PC-9 (cell line): Measurements from ENCODE around the gene CALHM2. TPM values are rescaled to one million over a fixed set of nuclear protein-coding genes. Genes with fewer than 3 reads are reported as not detected.

Experiments
- BruUV-seq: library from RNA; stranded (reverse); fragments of 400-500 nt; replicated peaks from 2 replicates; lab custom pipeline; 2021; lab: Mats Ljungman, UMichigan
- CTCF ChIA-PET: fragments of 300-600 bp; sonication (Branson Sonifier 250); formaldehyde crosslinking; loops from one replicate; lab custom pipeline; 2022; ENCODE audit warnings: antibody characterized with exemption; lab: Charles Lee
- POLR2A ChIA-PET: fragments of 300-600 bp; sonication (Branson Sonifier 250); formaldehyde crosslinking; loops from one replicate; lab custom pipeline; 2022; ENCODE audit warnings: antibody characterized with exemption; ENCODE audit not compliant: unreplicated experiment; lab: Charles Lee
- DNase-seq, 2 experiments: peaks; one replicate each; pipeline versions ENCODE4 v3.0.0 to v3.0.0-alpha.2; 2015 to 2022; ENCODE audit warnings: mixed read lengths in 1 of 2
- H2AFZ ChIP-seq: fragments of 200-600 bp; sonication (generic); 2 replicates; pipeline ENCODE4 v1.8.1; 2017; ENCODE audit warnings: antibody characterized with exemption
- H3F3A ChIP-seq: fragments of 200-600 bp; sonication (generic); 2 replicates; pipeline ENCODE4 v1.8.1; 2017; ENCODE audit warnings: antibody characterized with exemption, mild to moderate bottlenecking, low read depth; ENCODE audit not compliant: insufficient read depth
- H3K27ac ChIP-seq: fragments of 200-600 bp; sonication (generic); 2 replicates; pipeline ENCODE4 v1.6.1; 2016; ENCODE audit warnings: mixed run types
- H3K27me3 ChIP-seq: fragments of 200-600 bp; sonication (generic); 2 replicates; pipeline ENCODE4 v1.6.1; 2016; ENCODE audit warnings: low read depth, mixed run types; ENCODE audit not compliant: insufficient read depth
- H3K36me3 ChIP-seq: fragments of 200-600 bp; sonication (generic); 2 replicates; pipeline ENCODE4 v1.6.1; 2016; ENCODE audit warnings: low read depth, mixed run types
- H3K4me1 ChIP-seq: fragments of 200-600 bp; sonication (generic); replicated peaks from 2 replicates; pipeline ENCODE4 v1.6.1; 2016; ENCODE audit warnings: mixed run types; ENCODE audit not compliant: insufficient read depth
- H3K4me2 ChIP-seq: fragments of 200-600 bp; sonication (generic); 2 replicates; pipeline ENCODE4 v1.6.1; 2017; ENCODE audit warnings: mixed run types
- H3K4me3 ChIP-seq: fragments of 200-600 bp; sonication (generic); 2 replicates; pipeline ENCODE4 v1.6.1; 2016; ENCODE audit warnings: mixed run types
- H3K79me2 ChIP-seq: fragments of 200-600 bp; sonication (generic); 2 replicates; pipeline ENCODE4 v1.6.1; 2017; ENCODE audit warnings: low read depth, mixed run types
- H3K9me2 ChIP-seq: fragments of 200-600 bp; sonication (generic); 2 replicates; pipeline ENCODE4 v1.8.1; 2017; ENCODE audit warnings: mild to moderate bottlenecking; ENCODE audit not compliant: insufficient read depth
- H3K9me3 ChIP-seq: fragments of 200-600 bp; sonication (generic); 2 replicates; pipeline ENCODE4 v1.8.1; 2016; ENCODE audit warnings: low read depth; ENCODE audit not compliant: insufficient read depth
- H4K20me1 ChIP-seq: fragments of 200-600 bp; sonication (generic); 2 replicates; pipeline ENCODE4 v1.8.1; 2017; ENCODE audit not compliant: insufficient read depth
- CTCF ChIP-seq: fragments of 200-600 bp; sonication (generic); conservative IDR thresholded peaks from 2 replicates; pipeline ENCODE4 v1.6.1; 2017; ENCODE audit warnings: mixed run types, antibody characterized with exemption, mild to moderate bottlenecking, moderate library complexity
- EZH2 ChIP-seq: fragments of 200-600 bp; sonication (generic); IDR thresholded peaks from 2 replicates; pipeline ENCODE4 v1.8.0; 2017; ENCODE audit warnings: antibody characterized with exemption, low read depth
- intact Hi-C: fragments of 100-400 bp; cut with micrococcal nuclease; formaldehyde crosslinking; loops from one replicate; pipeline ENCODE4 v1.10.0; 2022; ENCODE audit not compliant: unreplicated experiment
- total RNA-seq: library from RNA; stranded (reverse); gene quantifications from 2 replicates; pipeline ENCODE4 v1.2.3, GENCODE V29; 2021

CALHM2 gene
- total RNA-seq, 1 experiment from 2014 or later: 54.1 TPM

- POLR2A ChIA-PET: no interaction called here
- H3K27me3 ChIP-seq: no peaks in the 10 kb centered on the region
- CTCF ChIA-PET: no interaction called here
- peaks cover 29% of the 10 kb centered on the region for H3K4me1 ChIP-seq
- H3K9me2 ChIP-seq: no peaks in the 10 kb centered on the region
- no peak overlapping the region for H3K4me3 ChIP-seq
- intact Hi-C loops: no loop called here
- no peaks in the 10 kb centered on the region for H3K79me2 ChIP-seq
- TF ChIP-seq EZH2 (no peak), CTCF (no peak)
- H3K27ac ChIP-seq: no peak overlapping the region
- H3K36me3 ChIP-seq: no peaks in the 10 kb centered on the region
- no TSS peak for BruUV-seq
- H4K20me1 ChIP-seq: no peaks in the 10 kb centered on the region
- H2AFZ ChIP-seq: no peak overlapping the region
- no peak overlapping the region for H3K4me2 ChIP-seq
- H3F3A ChIP-seq: peaks cover 19% of the 10 kb centered on the region; the same call in 1 of the 2 replicates
- no peak for DNase-seq
- H3K9me3 ChIP-seq: no peaks in the 10 kb centered on the region
Measured at GRCh38 chr10:103469201-103469600, 17.0 kb upstream of the CALHM2 start.

GRCh38 chr10:103467406-103467805 is 15.2 kb upstream of the CALHM2 start:
- ChIA-PET POLR2A (no interaction called here), CTCF (no interaction called here)
- Histone ChIP-seq H3K27me3 (no peaks in the 10 kb centered on the region), H2AFZ (no peak overlapping the region), H3F3A (peaks cover 14% of the 10 kb centered on the region; the same call in 1 of the 2 replicates), H3K27ac (no peak overlapping the region), H3K9me2 (no peaks in the 10 kb centered on the region), H3K36me3 (no peaks in the 10 kb centered on the region), H3K4me2 (no peak overlapping the region), H4K20me1 (no peaks in the 10 kb centered on the region), H3K4me1 (peaks cover 26% of the 10 kb centered on the region), H3K79me2 (no peaks in the 10 kb centered on the region), H3K4me3 (no peak overlapping the region), H3K9me3 (no peaks in the 10 kb centered on the region)
- TF ChIP-seq CTCF: no peak
- TF ChIP-seq EZH2: no peak
- intact Hi-C loops: no loop called here
- DNase-seq: no peak
- no TSS peak for BruUV-seq

GRCh38 chr10:103466734-103467133 is 14.6 kb upstream of the CALHM2 start:
- CTCF ChIA-PET: no interaction called here
- Histone ChIP-seq H3K4me3 (no peak overlapping the region), H3K4me2 (no peak overlapping the region), H3K79me2 (no peaks in the 10 kb centered on the region), H3F3A (peaks cover 8% of the 10 kb centered on the region; the same call in 1 of the 2 replicates), H3K27ac (no peak overlapping the region), H3K36me3 (no peaks in the 10 kb centered on the region), H3K9me3 (no peaks in the 10 kb centered on the region), H3K27me3 (no peaks in the 10 kb centered on the region), H3K9me2 (no peaks in the 10 kb centered on the region), H3K4me1 (peaks cover 20% of the 10 kb centered on the region), H2AFZ (no peak overlapping the region), H4K20me1 (no peaks in the 10 kb centered on the region)
- TF ChIP-seq CTCF (no peak), EZH2 (no peak)
- BruUV-seq: no TSS peak
- POLR2A ChIA-PET: no interaction called here
- no peak for DNase-seq
- intact Hi-C loops: no loop called here
